HG02870 (cell line): ENCODE results near the gene ARHGAP26.
"Not testable (repeated sequence)": the region's sequence is repeated elsewhere in the genome, so short reads cannot be mapped to it uniquely, and the experiment has no call there.

Experiments
- ATAC-seq: cut with Tn5 transposase; IDR thresholded peaks from one replicate; pipeline ENCODE4 v1.9.1; 2021; ENCODE audit warnings: mild to moderate bottlenecking, moderate library complexity; ENCODE audit not compliant: unreplicated experiment

The ARHGAP26 gene

GRCh38 chr5:143077453-143078103, 307.4 kb downstream of the ARHGAP26 start:
- ATAC-seq: no peak

DNA sequence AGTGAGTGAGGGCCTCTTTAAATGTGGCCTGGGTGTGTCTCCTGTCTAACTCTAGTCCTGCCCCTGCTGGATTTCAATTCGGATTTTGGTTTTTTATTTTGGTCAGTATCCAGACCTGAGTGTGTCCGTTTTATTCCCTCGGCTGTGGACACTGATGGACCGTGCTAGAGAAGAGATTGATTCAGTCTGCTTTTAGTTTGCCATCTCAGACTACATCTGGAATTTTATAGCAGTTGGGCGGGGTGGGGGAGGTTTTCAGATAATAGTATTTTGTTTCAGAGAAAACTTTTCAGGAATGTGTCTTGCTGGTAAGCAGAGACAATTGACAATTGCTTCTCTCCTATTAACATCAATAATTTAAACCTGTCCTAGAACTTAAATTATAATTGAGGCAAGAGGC, 308.1 kb downstream of the ARHGAP26 start:
- no peak for ATAC-seq

- ATAC-seq: no peak
Observed at GRCh38 chr5:143078971-143079370, 308.8 kb downstream of the ARHGAP26 start.

DNA sequence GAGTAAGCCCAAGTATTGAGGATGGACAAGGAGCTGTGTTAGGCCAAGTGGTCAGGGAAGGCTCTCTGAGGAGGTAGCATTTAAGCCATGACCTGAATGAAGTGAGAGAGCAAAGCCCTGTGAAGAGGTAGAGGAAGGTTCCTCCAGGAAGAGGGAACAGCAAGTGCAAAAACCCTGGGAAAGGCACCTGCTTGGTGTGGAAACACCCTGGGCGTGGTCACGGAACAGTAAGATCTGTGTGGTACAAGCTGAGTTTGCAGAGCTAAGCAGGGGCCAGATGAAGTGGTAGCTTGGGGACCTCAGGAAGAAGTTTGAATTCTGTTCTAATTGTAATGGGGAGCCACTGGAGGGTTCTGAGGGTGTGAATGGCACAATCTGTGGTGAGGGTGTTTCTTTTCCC, 310.2 kb downstream of the ARHGAP26 start:
- no peak for ATAC-seq

GRCh38 chr5:143080982-143081381, 310.8 kb downstream of the ARHGAP26 start:
- ATAC-seq: no peak

GRCh38 chr5:143083006-143083405, 312.8 kb downstream of the ARHGAP26 start:
- ATAC-seq: no peak

DNA sequence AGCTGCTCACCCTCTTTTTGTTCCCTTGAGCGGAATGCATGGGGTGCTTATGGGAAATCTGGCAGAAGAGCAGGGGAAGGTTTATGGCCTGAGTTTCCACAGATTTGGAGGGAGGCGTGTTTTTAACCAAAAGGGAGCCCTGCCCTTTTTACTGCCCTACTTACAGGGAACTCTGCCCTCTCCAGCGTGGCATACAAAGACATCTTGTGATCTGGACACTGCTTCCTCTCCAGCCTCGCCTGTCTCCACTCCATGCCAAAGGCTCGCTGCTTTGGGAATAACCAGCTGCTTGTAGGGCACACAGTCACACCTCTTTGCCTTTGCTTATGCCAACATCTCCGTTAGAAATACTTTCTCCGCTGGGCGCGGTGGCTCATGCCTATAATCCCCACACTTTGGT, 314.2 kb downstream of the ARHGAP26 start:
- ATAC-seq: no peak

- ATAC-seq: no peak
Observed at GRCh38 chr5:143085319-143085917, 315.2 kb downstream of the ARHGAP26 start.

DNA sequence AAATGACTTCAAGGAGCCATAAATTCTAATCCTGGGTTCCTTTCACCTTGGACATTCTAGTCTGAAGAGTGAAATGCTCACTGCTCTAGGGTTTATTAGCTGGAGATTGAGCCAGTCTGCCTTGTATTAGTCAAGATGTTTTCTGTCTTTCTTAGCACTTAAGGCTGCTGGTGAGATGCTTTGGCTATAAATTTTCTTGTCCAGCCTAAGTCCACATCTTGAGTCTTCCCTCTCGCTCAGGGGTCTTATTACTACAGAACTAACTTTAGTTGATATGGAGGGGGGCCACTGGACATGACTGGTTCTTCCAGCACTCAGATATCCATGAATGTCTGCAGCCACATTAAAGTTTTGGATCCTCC, 316.4 kb downstream of the ARHGAP26 start:
- no peak for ATAC-seq

- ATAC-seq: no peak
Observed at GRCh38 chr5:143086908-143087637, 316.9 kb downstream of the ARHGAP26 start.

GRCh38 chr5:143088702-143089101, 318.5 kb downstream of the ARHGAP26 start:
- ATAC-seq: not testable (repeated sequence)

GRCh38 chr5:143090044-143090443, 319.9 kb downstream of the ARHGAP26 start:
- ATAC-seq: not testable (repeated sequence)

DNA sequence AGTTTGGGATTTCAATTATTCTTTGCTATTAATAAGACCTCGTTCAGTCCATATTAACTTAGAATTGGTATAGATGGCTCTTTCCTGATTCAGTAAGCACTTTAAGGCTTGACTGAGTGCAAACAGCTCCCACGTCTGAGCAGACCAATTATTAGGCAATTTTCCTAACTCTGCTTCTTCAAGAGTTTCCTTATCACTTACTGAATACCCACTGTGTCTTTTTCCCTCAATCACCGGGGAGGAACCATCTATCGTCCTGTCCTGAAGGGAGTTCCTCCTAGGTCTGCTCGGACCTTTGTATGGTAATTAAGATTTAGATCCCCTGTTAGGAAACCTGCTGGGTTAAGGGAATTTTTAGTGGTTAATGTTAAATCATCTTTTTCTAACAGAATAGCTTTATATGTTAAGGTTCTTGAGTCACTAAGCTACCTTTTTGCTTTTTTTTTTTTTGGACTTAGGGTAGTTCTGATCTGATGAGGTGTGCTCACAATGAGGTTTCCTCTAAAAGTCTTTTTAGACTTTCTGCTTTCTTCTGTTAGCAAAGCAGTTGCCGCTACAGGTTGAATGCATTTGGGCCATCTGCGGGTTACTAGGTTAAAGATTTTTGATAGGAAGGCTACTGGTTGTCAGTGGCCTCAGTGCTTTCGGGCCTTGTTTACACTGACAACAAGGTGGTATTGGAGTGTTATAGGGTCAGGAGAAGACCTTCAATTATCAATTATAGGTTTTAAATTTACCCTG, 322.7 kb downstream of the ARHGAP26 start:
- ATAC-seq: not testable (repeated sequence)

DNA sequence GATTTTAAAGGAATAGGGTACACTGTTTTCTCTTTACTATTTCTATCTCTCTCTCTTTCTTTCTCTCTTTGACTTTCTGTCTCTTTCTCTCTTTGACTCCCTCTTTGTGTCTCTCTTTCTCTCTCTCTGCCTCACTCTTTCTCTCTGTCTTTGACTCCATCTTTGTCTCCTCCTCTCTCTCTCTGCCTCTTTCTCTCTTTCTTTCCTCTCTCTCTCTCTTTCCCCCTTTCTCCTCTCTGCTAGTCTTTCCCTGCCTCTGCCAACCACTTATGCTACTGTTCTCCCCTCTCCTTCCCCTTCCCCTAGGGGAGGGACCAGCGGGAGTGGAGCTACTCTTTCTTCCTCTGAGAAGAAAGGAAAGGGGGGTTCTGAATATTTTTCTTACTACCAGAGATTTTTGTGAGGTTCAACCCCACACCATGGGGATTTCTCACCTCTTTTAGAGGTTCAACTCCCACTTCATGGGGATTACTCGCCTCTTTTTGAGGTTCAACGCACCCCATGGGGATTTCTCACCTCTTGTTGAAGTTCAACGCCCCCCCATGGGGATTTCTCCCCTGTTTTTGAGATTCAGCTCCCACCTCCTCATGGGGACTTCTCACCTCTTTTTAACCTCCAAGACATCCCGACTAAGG, 323.4 kb downstream of the ARHGAP26 start:
- ATAC-seq: no peak

DNA sequence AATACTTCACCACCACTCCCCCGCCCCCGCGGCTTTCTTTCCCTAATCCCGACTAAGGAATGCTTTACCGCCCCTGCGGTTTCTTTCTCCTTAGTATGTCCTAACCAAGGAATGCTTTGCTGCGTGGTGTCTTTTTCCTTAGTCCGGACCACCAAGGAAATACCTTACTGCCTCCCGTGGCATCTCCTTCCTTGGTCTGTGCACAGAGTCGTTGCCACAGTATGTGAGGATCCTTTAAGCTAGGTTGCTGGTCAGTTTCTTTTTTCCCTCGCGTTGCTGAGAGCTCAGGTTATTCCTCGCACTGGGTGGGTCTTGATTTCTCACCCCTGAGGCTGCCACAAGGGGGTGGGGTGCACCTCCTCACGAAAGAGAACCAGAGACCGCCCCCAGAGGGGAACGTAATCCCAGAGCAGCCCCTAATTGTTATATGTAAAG, 323.9 kb downstream of the ARHGAP26 start:
- ATAC-seq: no peak

GRCh38 chr5:143094608-143095007, 324.4 kb downstream of the ARHGAP26 start:
- not testable (repeated sequence) for ATAC-seq

DNA sequence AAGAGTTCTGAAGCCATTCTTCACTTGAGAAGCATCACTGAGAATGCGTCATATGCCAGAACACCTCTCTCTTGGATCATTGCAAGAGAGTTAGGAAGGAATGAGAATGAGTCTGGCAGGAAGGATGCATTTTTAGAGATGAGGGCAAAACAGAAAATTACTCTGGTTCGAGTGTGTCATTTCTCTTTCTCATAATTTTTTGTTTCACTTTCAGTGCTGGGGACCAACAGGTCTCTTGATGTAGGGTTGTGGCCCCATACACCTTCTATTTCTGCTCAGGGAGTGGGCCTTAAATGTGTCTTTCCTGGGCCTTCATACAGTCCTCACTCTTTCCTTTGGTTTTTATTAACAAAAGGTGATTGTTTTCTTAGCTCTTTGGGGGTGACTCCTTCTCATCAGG, 330.9 kb downstream of the ARHGAP26 start:
- ATAC-seq: peak; percentile 82

GRCh38 chr5:143101725-143102386, 331.7 kb downstream of the ARHGAP26 start:
- no peak for ATAC-seq

DNA sequence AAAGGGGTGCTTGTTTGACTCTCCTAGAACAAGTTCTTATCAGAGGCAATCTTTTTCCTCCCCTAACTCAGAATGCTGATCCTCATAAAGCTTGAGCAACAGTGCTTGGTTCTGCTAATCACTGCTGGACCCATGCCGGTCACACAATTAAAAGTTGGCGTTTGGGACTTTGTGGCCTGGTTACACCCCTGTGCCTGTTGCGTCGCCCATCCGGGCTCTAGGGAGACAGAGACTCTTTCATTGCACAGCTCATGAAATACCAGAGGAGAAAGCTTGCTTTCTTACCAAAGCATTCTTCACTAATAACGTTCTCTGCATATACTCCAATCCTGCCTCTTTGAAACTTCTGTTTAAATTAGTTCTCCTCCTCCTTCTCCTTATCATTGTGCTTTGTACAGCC, 332.2 kb downstream of the ARHGAP26 start:
- ATAC-seq: no peak

DNA sequence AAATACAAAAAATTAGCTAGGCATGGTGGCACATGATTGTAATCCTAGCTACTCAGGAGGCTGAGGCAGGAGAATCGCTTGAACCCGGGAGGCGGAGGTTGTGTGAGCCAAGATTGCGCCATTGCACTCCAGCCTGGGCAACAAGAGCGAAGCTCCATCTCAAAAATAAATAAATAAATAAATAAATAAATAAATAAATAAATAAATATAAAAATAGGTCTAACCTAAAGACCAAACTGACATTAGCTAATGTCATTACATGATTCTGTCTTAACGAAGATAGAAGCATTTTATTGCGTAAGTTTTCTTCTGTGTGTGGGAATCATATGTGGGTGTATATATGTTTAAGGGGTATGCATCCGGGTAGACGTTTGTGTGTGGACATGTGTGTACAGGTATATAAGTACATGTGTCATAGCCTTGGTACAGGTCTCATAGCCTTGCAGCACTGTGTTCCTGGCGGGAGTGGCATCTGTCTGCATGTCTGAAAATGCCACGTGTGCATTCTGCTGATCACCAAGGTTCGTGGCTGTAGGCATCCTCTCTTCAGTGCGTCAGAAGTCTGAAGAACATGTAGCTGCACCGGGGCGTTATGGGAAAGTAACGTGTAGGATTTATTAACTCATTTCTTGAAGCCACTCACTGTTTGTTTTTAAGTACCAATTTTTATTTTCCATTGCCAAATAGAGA, 335.2 kb downstream of the ARHGAP26 start:
- no peak for ATAC-seq
